WI38 (cell line): Measurements from ENCODE around the gene RASL11A.
"Not testable (repeated sequence)": the region's sequence is repeated elsewhere in the genome, so short reads cannot be mapped to it uniquely, and the experiment has no call there.

Experiments
- H3K4me3 ChIP-seq: 2 replicates; pipeline ENCODE4 v1.5.1; 2011; ENCODE audit warnings: low read depth, mild to moderate bottlenecking, control low read depth, low read length
- CTCF ChIP-seq: IDR thresholded peaks from 2 replicates; pipeline ENCODE4 v1.5.1; 2012; ENCODE audit warnings: low read depth, mild to moderate bottlenecking, control low read depth, low read length

RASL11A gene

DNA sequence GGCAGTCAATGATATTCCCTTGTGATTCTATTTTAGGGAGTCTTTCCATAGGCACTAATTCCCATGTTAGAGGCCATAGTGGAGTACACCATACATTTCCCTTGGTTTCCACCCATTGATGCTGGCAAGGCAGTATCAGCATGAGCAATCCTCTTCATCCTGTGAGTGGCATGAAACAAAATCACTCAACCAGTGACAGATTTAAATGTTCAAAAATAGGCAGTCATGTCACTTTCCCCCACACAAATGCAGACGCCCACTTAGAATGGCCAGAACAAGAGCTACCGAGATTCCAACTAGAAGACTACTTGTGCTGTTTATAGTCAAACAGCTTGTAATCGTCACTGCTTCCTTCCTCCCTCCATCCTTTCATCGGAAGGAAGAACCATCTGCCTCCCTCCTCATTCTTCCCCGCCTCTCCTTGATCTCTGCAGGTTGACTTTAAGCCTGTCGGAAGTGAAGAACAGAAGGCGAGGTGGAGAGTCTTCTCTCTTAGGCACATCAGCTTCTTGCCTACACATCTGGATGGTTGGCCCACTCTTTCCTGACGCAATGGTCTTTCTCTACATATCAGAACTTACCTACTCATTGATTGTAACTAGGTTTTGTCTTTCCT is 22.6 kb downstream of the RASL11A start:
- no peak overlapping the region for H3K4me3 ChIP-seq
- no peak for TF ChIP-seq CTCF

DNA sequence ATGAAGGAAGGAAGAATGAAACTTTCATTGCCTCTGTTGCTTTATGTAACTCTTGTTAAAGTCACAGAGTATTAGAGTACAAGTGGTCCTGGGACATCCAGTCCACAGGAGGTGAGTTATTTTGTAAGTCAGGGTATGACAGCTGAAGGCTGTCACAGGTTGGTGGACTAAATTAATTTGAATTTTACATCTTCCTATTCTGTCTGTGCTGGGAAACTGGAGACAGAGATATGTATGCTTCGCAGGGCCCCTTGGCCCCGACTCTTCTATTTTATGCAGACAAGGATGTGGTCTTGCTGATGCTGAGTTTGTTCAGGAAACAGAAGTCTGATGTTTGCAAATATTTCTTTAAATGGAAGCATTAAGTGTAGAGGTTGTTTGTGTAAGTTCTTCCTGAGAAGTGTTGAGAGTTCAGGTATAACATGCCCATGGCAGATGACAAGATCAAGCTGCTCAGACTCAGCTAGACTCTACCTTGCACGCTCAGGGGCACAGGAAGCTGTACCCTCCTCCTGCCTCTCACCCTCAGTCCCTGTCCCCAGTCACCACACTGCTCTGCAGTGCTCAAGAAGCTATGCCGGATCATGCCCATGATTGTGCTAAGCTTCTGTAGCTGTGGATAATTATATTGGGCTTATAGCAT is 23.4 kb downstream of the RASL11A start:
- H3K4me3 ChIP-seq, result no peak overlapping the region
- no peak for TF ChIP-seq CTCF

- TF ChIP-seq CTCF, result no peak
- no peak overlapping the region for H3K4me3 ChIP-seq
Measured at GRCh38 chr13:27295096-27295495, 24.5 kb downstream of the RASL11A start.

GRCh38 chr13:27295660-27296059 is 25.0 kb downstream of the RASL11A start:
- TF ChIP-seq CTCF, result no peak
- no peak overlapping the region for H3K4me3 ChIP-seq

- H3K4me3 ChIP-seq, result no peak overlapping the region
- TF ChIP-seq CTCF, result no peak
Measured at GRCh38 chr13:27296496-27296895, 25.9 kb downstream of the RASL11A start.

- no peak for TF ChIP-seq CTCF
- no peak overlapping the region for H3K4me3 ChIP-seq
Measured at GRCh38 chr13:27298849-27299248, 28.2 kb downstream of the RASL11A start.

GRCh38 chr13:27300406-27300805 is 29.8 kb downstream of the RASL11A start:
- H3K4me3 ChIP-seq, result not testable (repeated sequence)
